WTC11 (cell line): Measurements from ENCODE around the gene ALAS1. TPM values are rescaled to one million over a fixed set of nuclear protein-coding genes. Genes with fewer than 3 reads are reported as not detected.

ENCODE experiments used
- ATAC-seq: fragments of 200-7000 bp; cut with Tn5 transposase; 2 replicates; pipeline ENCODE4 v1.10.0; 2021; ENCODE audit warnings: mild to moderate bottlenecking, moderate library complexity
- CTCF ChIA-PET: fragments of 300-600 bp; sonication (Branson Sonifier 250); formaldehyde crosslinking; loops from one replicate; lab custom pipeline; 2021; ENCODE audit warnings: antibody characterized with exemption; lab: Charles Lee
- POLR2A ChIA-PET: fragments of 350-600 bp; sonication (Branson Sonifier 250); formaldehyde crosslinking; loops from one replicate; lab custom pipeline; 2021; ENCODE audit warnings: antibody characterized with exemption; lab: Charles Lee
- DNase-seq: peaks from one replicate; pipeline ENCODE4 v3.0.0; 2021; ENCODE audit warnings: low spot score
- H3K27ac Mint-ChIP-seq: 2 replicates; pipeline ENCODE4 v1.8.0; 2021; ENCODE audit warnings: mixed read lengths
- H3K27me3 Mint-ChIP-seq: 2 replicates; pipeline ENCODE4 v1.8.0; 2021; ENCODE audit warnings: low read depth, mild to moderate bottlenecking, moderate library complexity, mixed read lengths
- H3K36me3 Mint-ChIP-seq: 2 replicates; pipeline ENCODE4 v1.8.0; 2021; ENCODE audit warnings: mixed read lengths
- H3K4me1 Mint-ChIP-seq: 2 replicates; pipeline ENCODE4 v1.8.0; 2022; ENCODE audit warnings: mixed read lengths
- H3K4me3 Mint-ChIP-seq: 2 replicates; pipeline ENCODE4 v1.8.0; 2021; ENCODE audit warnings: mild to moderate bottlenecking, moderate library complexity, mixed read lengths
- H3K9me3 Mint-ChIP-seq: 2 replicates; pipeline ENCODE4 v1.8.0; 2021; ENCODE audit warnings: mixed read lengths
- ARID4B ChIP-seq: sonication (generic); formaldehyde crosslinking; IDR thresholded peaks from 2 replicates; pipeline ENCODE4 v1.8.0; 2023; ENCODE audit warnings: missing genetic modification reagents, mild to moderate bottlenecking, borderline replicate concordance
- CBFB ChIP-seq: sonication (generic); formaldehyde crosslinking; IDR thresholded peaks from 2 replicates; pipeline ENCODE4 v1.8.1; 2022; ENCODE audit warnings: mild to moderate bottlenecking, low read depth, missing genetic modification reagents
- CREB1 ChIP-seq: sonication (generic); formaldehyde crosslinking; IDR thresholded peaks from 2 replicates; pipeline ENCODE4 v1.8.0; 2023; ENCODE audit warnings: mild to moderate bottlenecking, missing genetic modification reagents
- CTCF ChIP-seq: fragments of 200-600 bp; IDR thresholded peaks from 2 replicates; pipeline ENCODE4 v1.8.0; 2022; ENCODE audit warnings: antibody characterized with exemption
- ESRRA ChIP-seq: sonication (generic); formaldehyde crosslinking; IDR thresholded peaks from 2 replicates; pipeline ENCODE4 v1.8.1; 2022; ENCODE audit warnings: mild to moderate bottlenecking, missing genetic modification reagents, borderline replicate concordance
- GRHL2 ChIP-seq: fragments of 250-450 bp; sonication (Bioruptor Pico); IDR thresholded peaks from 2 replicates; pipeline ENCODE4 v1.8.0; 2022; ENCODE audit warnings: mild to moderate bottlenecking, moderate library complexity; ENCODE audit not compliant: insufficient replicate concordance, severe bottlenecking
- HMGA2 ChIP-seq: fragments of 250-450 bp; sonication (Bioruptor Pico); IDR thresholded peaks from 2 replicates; pipeline ENCODE4 v1.4.0; 2021; ENCODE audit warnings: mild to moderate bottlenecking, moderate library complexity
- HMGXB4 ChIP-seq: sonication (generic); formaldehyde crosslinking; IDR thresholded peaks from 2 replicates; pipeline ENCODE4 v1.8.1; 2023; ENCODE audit warnings: mild to moderate bottlenecking, moderate library complexity, missing genetic modification reagents
- IRF2 ChIP-seq: sonication (generic); formaldehyde crosslinking; IDR thresholded peaks from 2 replicates; pipeline ENCODE4 v1.8.0; 2022; ENCODE audit warnings: low read depth, missing genetic modification reagents, borderline replicate concordance
- RORB ChIP-seq: fragments of 250-450 bp; sonication (Bioruptor Pico); IDR thresholded peaks from 2 replicates; pipeline ENCODE4 v1.9.0; 2021; ENCODE audit warnings: mild to moderate bottlenecking
- TEAD1 ChIP-seq: sonication (generic); formaldehyde crosslinking; IDR thresholded peaks from 2 replicates; pipeline ENCODE4 v1.8.0; 2022; ENCODE audit warnings: mild to moderate bottlenecking, missing genetic modification reagents
- TEAD4 ChIP-seq: sonication (generic); formaldehyde crosslinking; IDR thresholded peaks from 2 replicates; pipeline ENCODE4 v1.8.0; 2022; ENCODE audit warnings: mild to moderate bottlenecking, missing genetic modification reagents
- USF2 ChIP-seq: sonication (generic); formaldehyde crosslinking; IDR thresholded peaks from 2 replicates; pipeline ENCODE4 v1.8.1; 2023; ENCODE audit warnings: mild to moderate bottlenecking, missing genetic modification reagents, moderate library complexity
- ZNF416 ChIP-seq: fragments of 250-450 bp; sonication (Bioruptor Pico); IDR thresholded peaks from 2 replicates; pipeline ENCODE4 v1.9.0; 2021; ENCODE audit warnings: mild to moderate bottlenecking, inconsistent platforms
- ZNF512 ChIP-seq: sonication (generic); formaldehyde crosslinking; IDR thresholded peaks from 2 replicates; pipeline ENCODE4 v1.8.1; 2022; ENCODE audit warnings: missing genetic modification reagents, borderline replicate concordance
- ZSCAN18 ChIP-seq: fragments of 250-450 bp; sonication (Bioruptor Pico); IDR thresholded peaks from 2 replicates; pipeline ENCODE4 v2.1.2; 2022; ENCODE audit warnings: mild to moderate bottlenecking, moderate library complexity
- total RNA-seq: library from RNA; stranded (reverse); gene quantifications from 3 replicates; pipeline ENCODE4 v1.2.3, GENCODE V29; 2021

The ALAS1 gene
- total RNA-seq, 1 experiment from 2014 or later: 39.1 TPM

GRCh38 chr3:52182691-52183090 lies 15.3 kb upstream of the ALAS1 start:
- DNase-seq: no peak
- peaks cover 3% of the 10 kb centered on the region; the same call in 1 of the 2 replicates for H3K9me3 Mint-ChIP-seq
- TF ChIP-seq HMGXB4 (CRISPR knock-in tag) (no peak), ARID4B (CRISPR knock-in tag) (no peak), USF2 (CRISPR knock-in tag) (no peak), ZNF416 (CRISPR knock-in tag) (no peak), RORB (CRISPR knock-in tag) (no peak), CREB1 (CRISPR knock-in tag) (no peak), ESRRA (CRISPR knock-in tag) (no peak), ZSCAN18 (CRISPR knock-in tag) (no peak), TEAD4 (CRISPR knock-in tag) (no peak), HMGA2 (CRISPR knock-in tag) (no peak), ZNF512 (no peak), TEAD1 (CRISPR knock-in tag) (no peak), CTCF (no peak), IRF2 (CRISPR knock-in tag) (no peak), GRHL2 (CRISPR knock-in tag) (no peak), CBFB (CRISPR knock-in tag) (no peak)
- TF ChIP-seq, all 79 proteins: peak for 0
- peaks cover 5% of the 10 kb centered on the region; the same call in 1 of the 2 replicates for H3K4me1 Mint-ChIP-seq
- H3K4me3 Mint-ChIP-seq: no peak overlapping the region
- no peak for ATAC-seq
- peaks cover 2% of the 10 kb centered on the region; the same call in 1 of the 2 replicates for H3K27me3 Mint-ChIP-seq
- H3K36me3 Mint-ChIP-seq: no peaks in the 10 kb centered on the region
- H3K27ac Mint-ChIP-seq: no peak overlapping the region
- CTCF ChIA-PET: interaction anchor here (1.2 kb wide), 1 partner anchor 38 kb away, joined by 4 read pairs; no protein-coding TSS in a partner anchor
- POLR2A ChIA-PET: no interaction called here
